HEK293T (cell line): ENCODE results near the gene SLC26A5.

Experiments
- CTCF ChIA-PET: fragments of 350-600 bp; formaldehyde crosslinking; extraction: SDS; loops from one replicate; lab custom pipeline; 2021; ENCODE audit warnings: antibody characterized with exemption, inconsistent platforms; lab: Yijun Ruan, JAX
- POLR2A ChIA-PET: fragments of 350-600 bp; formaldehyde crosslinking; extraction: SDS; loops from one replicate; lab custom pipeline; 2020; ENCODE audit warnings: antibody characterized with exemption, inconsistent platforms; lab: Yijun Ruan, JAX
- DNase-seq: peaks from one replicate; pipeline ENCODE4 v3.0.0; 2012; ENCODE audit warnings: mixed read lengths; ENCODE audit errors: extremely low spot score
- ARNT ChIP-seq: fragments of 450-650 bp; IDR thresholded peaks from 2 replicates; pipeline ENCODE4 v1.6.1; 2017; ENCODE audit warnings: mild to moderate bottlenecking
- BHLHE40 ChIP-seq: fragments of 450-650 bp; IDR thresholded peaks from 2 replicates; pipeline ENCODE4 v1.6.1; 2016; ENCODE audit warnings: mild to moderate bottlenecking, moderate library complexity, borderline replicate concordance
- CTBP1 ChIP-seq: fragments of 450-650 bp; IDR thresholded peaks from 2 replicates; pipeline ENCODE4 v1.6.1; 2016; ENCODE audit warnings: borderline replicate concordance
- ELF4 ChIP-seq: fragments of 450-650 bp; IDR thresholded peaks from 2 replicates; pipeline ENCODE4 v1.6.1; 2017; ENCODE audit warnings: antibody characterized with exemption
- FOXA1 ChIP-seq: fragments of 450-650 bp; IDR thresholded peaks from 2 replicates; pipeline ENCODE4 v1.6.1; 2016; ENCODE audit warnings: mild to moderate bottlenecking
- FOXK2 ChIP-seq: fragments of 450-650 bp; IDR thresholded peaks from 2 replicates; pipeline ENCODE4 v1.6.1; 2016; ENCODE audit warnings: mild to moderate bottlenecking
- FOXM1 ChIP-seq: fragments of 450-650 bp; IDR thresholded peaks from 2 replicates; pipeline ENCODE4 v1.6.1; 2017; ENCODE audit warnings: mild to moderate bottlenecking, borderline replicate concordance
- HDGF ChIP-seq: fragments of 450-650 bp; IDR thresholded peaks from 2 replicates; pipeline ENCODE4 v1.6.1; 2017; ENCODE audit warnings: antibody characterized with exemption, borderline replicate concordance
- L3MBTL2 ChIP-seq: fragments of 450-650 bp; conservative IDR thresholded peaks from 2 replicates; pipeline ENCODE4 v1.6.1; 2016; ENCODE audit warnings: mild to moderate bottlenecking
- LEF1 ChIP-seq: fragments of 450-650 bp; IDR thresholded peaks from 2 replicates; pipeline ENCODE4 v1.6.1; 2017; ENCODE audit warnings: mild to moderate bottlenecking, borderline replicate concordance
- NFRKB ChIP-seq: fragments of 450-650 bp; IDR thresholded peaks from 2 replicates; pipeline ENCODE4 v1.6.1; 2016; ENCODE audit warnings: mild to moderate bottlenecking, moderate library complexity
- PKNOX1 ChIP-seq: fragments of 450-650 bp; IDR thresholded peaks from 2 replicates; pipeline ENCODE4 v1.6.1; 2016
- SP1 ChIP-seq: fragments of 450-650 bp; IDR thresholded peaks from 2 replicates; pipeline ENCODE4 v1.6.1; 2017
- SUZ12 ChIP-seq: fragments of 450-650 bp; IDR thresholded peaks from 2 replicates; pipeline ENCODE4 v1.6.1; 2016; ENCODE audit warnings: mild to moderate bottlenecking
- TARDBP ChIP-seq: fragments of 450-650 bp; IDR thresholded peaks from 2 replicates; pipeline ENCODE4 v1.6.1; 2016
- ZNF384 ChIP-seq: fragments of 450-650 bp; IDR thresholded peaks from 2 replicates; pipeline ENCODE4 v1.6.1; 2016

Gene SLC26A5

DNA sequence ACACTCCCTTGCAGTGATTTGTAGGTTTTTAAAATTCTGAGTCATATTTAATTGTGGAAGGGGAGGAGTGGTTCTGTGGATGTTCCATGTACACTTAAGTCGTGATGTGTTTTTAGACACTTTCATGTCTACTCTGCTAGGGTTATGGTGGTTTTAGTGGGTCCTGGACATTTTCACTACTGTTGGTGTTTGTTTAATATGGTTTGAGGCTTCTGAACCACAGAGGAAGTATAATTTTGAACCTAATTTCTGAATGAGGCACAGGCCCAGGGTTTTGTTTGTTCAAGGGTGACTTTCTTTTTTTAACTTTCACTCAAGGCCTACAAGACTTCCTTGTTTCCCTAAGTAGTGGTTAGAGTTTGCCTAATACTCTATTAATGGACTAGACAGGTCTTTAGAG, 13.3 kb downstream of the SLC26A5 start:
- no peak for DNase-seq
- CTCF ChIA-PET, result no interaction called here
- POLR2A ChIA-PET, result no interaction called here
- TF ChIP-seq FOXK2 (no peak), HDGF (no peak), ARNT (no peak), TARDBP (no peak), LEF1 (no peak), ELF4 (no peak), FOXM1 (no peak), SP1 (no peak), FOXA1 (no peak), CTBP1 (no peak), NFRKB (no peak), L3MBTL2 (no peak), SUZ12 (no peak), PKNOX1 (no peak), BHLHE40 (no peak), ZNF384 (no peak)

- TF ChIP-seq SUZ12, result no peak
- TF ChIP-seq HDGF, result no peak
- no peak for TF ChIP-seq LEF1
- no peak for TF ChIP-seq PKNOX1
- no peak for TF ChIP-seq TARDBP
- TF ChIP-seq FOXM1, result no peak
- no peak for TF ChIP-seq ZNF384
- no peak for TF ChIP-seq FOXA1
- TF ChIP-seq NFRKB, result no peak
- TF ChIP-seq CTBP1, result no peak
- TF ChIP-seq BHLHE40, result no peak
- no peak for TF ChIP-seq FOXK2
- TF ChIP-seq ARNT, result no peak
- TF ChIP-seq SP1, result no peak
- TF ChIP-seq L3MBTL2, result no peak
- TF ChIP-seq ELF4, result no peak
- no peak for DNase-seq
- ChIA-PET POLR2A (no interaction called here), CTCF (no interaction called here)
These were observed 20.8 kb downstream of the SLC26A5 start for GRCh38 chr7:103425177-103425576.

- POLR2A ChIA-PET, result no interaction called here
- no peak for DNase-seq
- CTCF ChIA-PET, result interaction anchor here (0.6 kb wide), 1 partner anchor 760 kb away, joined by 3 read pairs; no protein-coding TSS in a partner anchor
- no peak for TF ChIP-seq BHLHE40
- no peak for TF ChIP-seq SP1
- TF ChIP-seq CTBP1, result no peak
- TF ChIP-seq NFRKB, result no peak
- TF ChIP-seq FOXM1, result no peak
- no peak for TF ChIP-seq TARDBP
- no peak for TF ChIP-seq LEF1
- TF ChIP-seq L3MBTL2, result no peak
- TF ChIP-seq FOXA1, result no peak
- TF ChIP-seq SUZ12, result no peak
- no peak for TF ChIP-seq HDGF
- TF ChIP-seq ZNF384, result no peak
- TF ChIP-seq FOXK2, result no peak
- TF ChIP-seq ELF4, result no peak
These were observed 22.4 kb downstream of the SLC26A5 start for GRCh38 chr7:103423467-103424179.

DNA sequence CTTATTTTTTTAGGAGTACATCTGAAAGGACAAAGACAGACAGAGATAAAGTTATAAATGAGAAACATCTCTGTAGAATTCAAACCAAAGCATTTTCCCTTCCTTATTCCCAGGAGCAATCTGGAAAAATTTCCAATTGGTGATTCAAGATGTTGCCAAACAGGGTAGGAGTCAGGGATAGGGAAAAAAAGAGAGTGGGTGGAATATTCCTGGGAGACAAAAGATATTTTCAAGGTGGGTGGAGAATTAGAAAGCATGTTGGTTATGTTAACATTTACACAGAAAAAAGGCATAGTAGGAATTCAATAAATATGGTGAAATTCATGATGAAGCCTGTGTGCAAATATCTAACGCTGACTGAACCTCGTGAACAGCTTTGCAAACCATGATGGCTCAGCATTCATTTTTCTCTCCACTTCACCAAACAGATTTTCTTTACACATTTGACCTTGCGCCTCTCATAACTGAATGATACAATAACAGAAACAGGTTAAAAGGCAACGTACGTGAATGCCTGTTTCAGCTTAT, 25.1 kb downstream of the SLC26A5 start:
- no peak for DNase-seq
- CTCF ChIA-PET, result no interaction called here
- POLR2A ChIA-PET, result no interaction called here
- TF ChIP-seq L3MBTL2, result no peak
- TF ChIP-seq ARNT, result no peak
- no peak for TF ChIP-seq FOXK2
- no peak for TF ChIP-seq BHLHE40
- no peak for TF ChIP-seq TARDBP
- no peak for TF ChIP-seq PKNOX1
- no peak for TF ChIP-seq SUZ12
- TF ChIP-seq ZNF384, result no peak
- no peak for TF ChIP-seq SP1
- no peak for TF ChIP-seq HDGF
- no peak for TF ChIP-seq LEF1
- TF ChIP-seq CTBP1, result no peak
- no peak for TF ChIP-seq FOXM1
- TF ChIP-seq FOXA1, result no peak

DNA sequence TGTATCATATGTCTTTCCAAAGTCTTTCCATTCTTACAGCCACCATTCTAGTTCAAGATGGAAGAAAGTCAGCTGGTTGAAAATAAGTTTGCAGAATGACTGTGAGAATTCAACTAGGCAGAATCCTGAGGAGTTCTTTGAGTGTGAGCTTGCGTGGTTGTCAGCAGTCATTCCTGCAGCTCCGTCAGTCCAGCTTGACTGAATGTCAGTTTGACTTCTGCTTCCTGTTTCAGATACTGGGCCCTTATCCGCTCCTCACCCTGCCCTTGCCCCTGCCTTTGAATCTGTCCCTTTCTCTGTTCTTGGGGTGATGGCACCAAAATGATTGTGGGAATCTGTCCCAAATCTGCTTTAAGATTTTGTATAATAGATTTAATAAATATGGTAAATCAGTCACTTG, 27.8 kb downstream of the SLC26A5 start:
- ChIA-PET CTCF (no interaction called here), POLR2A (no interaction called here)
- DNase-seq, result no peak
- no peak for TF ChIP-seq SP1
- TF ChIP-seq CTBP1, result no peak
- no peak for TF ChIP-seq PKNOX1
- no peak for TF ChIP-seq SUZ12
- no peak for TF ChIP-seq ZNF384
- TF ChIP-seq LEF1, result no peak
- TF ChIP-seq FOXM1, result no peak
- TF ChIP-seq NFRKB, result no peak
- no peak for TF ChIP-seq L3MBTL2
- no peak for TF ChIP-seq FOXA1
